ENCODE data around the gene LNX1. TPM values are rescaled to one million over a fixed set of nuclear protein-coding genes. Genes with fewer than 3 reads are reported as not detected.

The LNX1 gene
- total and polyA plus RNA-seq, 2 of the 8 experiments (the other 6 are each of a cell fraction or from before 2014, with no cell fraction given) = 2.7 to 3.8 TPM

GRCh38 chr4:53576676-53577372 is 14.5 kb downstream of the LNX1 start:
- Histone ChIP-seq H3K23ac (ENCODE audit: insufficient read length) (no peak overlapping the region), H3K4me3 (ENCODE audit: extremely low read depth in 1 of 4, insufficient read depth in 2 of 4, low read depth in 3 of 4, low read length in 4 of 4) (no peak overlapping the region), H3K36me3 (ENCODE audit: control insufficient read depth in 2 of 4, insufficient read depth in 4 of 4, low read length in 3 of 4) (no peaks in the 10 kb centered on the region), H3K56ac (replicated peaks; ENCODE audit: insufficient read length, low read depth, low read length) (no peak overlapping the region), H4K5ac (ENCODE audit: insufficient read length, low read depth, low read length) (no peak overlapping the region), H3K27me3 (replicated peaks in 1 of 4; ENCODE audit: control insufficient read depth in 3 of 4, extremely low read depth in 1 of 4, insufficient read depth in 3 of 4, low read length in 3 of 4) (no peaks in the 10 kb centered on the region), H4K20me1 (replicated peaks in 1 of 2; ENCODE audit: control insufficient read depth in 1 of 2, insufficient read depth in 2 of 2, low read length in 2 of 2) (no peaks in the 10 kb centered on the region), H4K91ac (replicated peaks; ENCODE audit: insufficient read length, low read length) (no peak overlapping the region), H2AK5ac (ENCODE audit: low read depth, low read length) (no peak overlapping the region), H2BK12ac (ENCODE audit: low read depth, low read length) (no peak overlapping the region), H3K27ac (ENCODE audit: low read depth, low read length) (no peak overlapping the region), H3K14ac (ENCODE audit: insufficient read length) (no peak overlapping the region), H2BK20ac (ENCODE audit: low read length) (no peak overlapping the region), H3K9me3 (ENCODE audit: insufficient read depth in 2 of 2, low read depth in 1 of 2, low read length in 1 of 2) (no peaks in the 10 kb centered on the region), H3K79me2 (ENCODE audit: control insufficient read depth in 1 of 2, insufficient read depth in 2 of 2, low read length in 2 of 2) (no peaks in the 10 kb centered on the region), H2AFZ (ENCODE audit: low read length) (no peak overlapping the region), H2BK15ac (ENCODE audit: low read length) (no peak overlapping the region), H3K23me2 (ENCODE audit: low read depth, low read length) (no peaks in the 10 kb centered on the region), H2BK5ac (ENCODE audit: low read depth, low read length) (no peak overlapping the region), H3K9ac (replicated peaks in 1 of 4; ENCODE audit: extremely low read depth in 1 of 4, low read depth in 3 of 4, low read length in 3 of 4) (no peak overlapping the region), H3K4me1 (replicated peaks in 1 of 4; ENCODE audit: control insufficient read depth in 3 of 4, insufficient read depth in 4 of 4, low read length in 3 of 4) (peaks cover 0 to 3% (median 0%) of the 10 kb centered on the region in 4 experiments; a peak in 2 of 7 replicates), H4K8ac (ENCODE audit: extremely low read depth, insufficient read depth, low read length) (no peak overlapping the region), H3K79me1 (ENCODE audit: low read depth, low read length) (no peaks in the 10 kb centered on the region), H3K18ac (ENCODE audit: extremely low read depth, low read length) (no peak overlapping the region), H3K4me2 (ENCODE audit: insufficient read depth in 1 of 2, low read depth in 2 of 2, low read length in 2 of 2) (no peak overlapping the region), H3K4ac (replicated peaks; ENCODE audit: insufficient read length, low read depth, low read length) (no peak overlapping the region), H2BK120ac (replicated peaks; ENCODE audit: low read depth, low read length) (no peak overlapping the region)
- CTCF ChIA-PET (ENCODE audit: partially characterized antibody) = interaction anchor here (1.5 kb wide), 1 partner anchor 25 kb away, joined by 6 read pairs; no protein-coding TSS in a partner anchor
- no peak for DNase-seq (ENCODE audit: low read depth in 1 of 2, low spot score in 2 of 2)
- 87% methylated on average over 2 of the region's 2 CpGs; no CpG with 5 or more reads in 1 of the 2 experiments for WGBS, 2 experiments (ENCODE audit: extremely low coverage in 1 of 2, insufficient coverage in 1 of 2, insufficient read length in 1 of 2, insufficient replicate concordance in 2 of 2, low coverage in 1 of 2, low lambda C conversion rate in 2 of 2, missing lambda C conversion rate in 1 of 2)
- no peak for FAIRE-seq
- POLR2A ChIA-PET (ENCODE audit: partially characterized antibody) = no interaction called here
- TF ChIP-seq, protein P1, sequence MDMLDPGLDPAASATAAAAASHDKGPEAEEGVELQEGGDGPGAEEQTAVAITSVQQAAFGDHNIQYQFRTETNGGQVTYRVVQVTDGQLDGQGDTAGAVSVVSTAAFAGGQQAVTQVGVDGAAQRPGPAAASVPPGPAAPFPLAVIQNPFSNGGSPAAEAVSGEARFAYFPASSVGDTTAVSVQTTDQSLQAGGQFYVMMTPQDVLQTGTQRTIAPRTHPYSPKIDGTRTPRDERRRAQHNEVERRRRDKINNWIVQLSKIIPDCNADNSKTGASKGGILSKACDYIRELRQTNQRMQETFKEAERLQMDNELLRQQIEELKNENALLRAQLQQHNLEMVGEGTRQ (IDR thresholded peaks at IDR 0.05; ENCODE audit: low read length) = no peak
- TF ChIP-seq SP4 (IDR thresholded peaks at IDR 0.05; ENCODE audit: low read length) (no peak), KDM4A (IDR thresholded peaks at IDR 0.05; ENCODE audit: low read depth, low read length, severe bottlenecking) (no peak), SAP30 (IDR thresholded peaks at IDR 0.05; ENCODE audit: insufficient read depth, insufficient replicate concordance, low read length) (no peak), BCL11A (IDR thresholded peaks at IDR 0.05; ENCODE audit: low read depth in 2 of 2, low read length in 2 of 2) (no peak), KDM1A (IDR thresholded peaks at IDR 0.05; ENCODE audit: borderline replicate concordance, low read length) (no peak), ZNF274 (IDR thresholded peaks at IDR 0.05; ENCODE audit: borderline replicate concordance, extremely low read depth, low read length) (no peak), PHF8 (conservative IDR thresholded peaks at IDR 0.05; ENCODE audit: low read depth, low read length) (no peak), TBP (IDR thresholded peaks at IDR 0.05; ENCODE audit: low read depth, low read length) (no peak), POLR2AphosphoS5 (IDR thresholded peaks at IDR 0.05; ENCODE audit: low read depth, low read length) (no peak), SP1 (IDR thresholded peaks at IDR 0.05; ENCODE audit: low read depth, low read length) (no peak), JUND (IDR thresholded peaks at IDR 0.05; ENCODE audit: low read length) (no peak), TAF7 (optimal IDR thresholded peaks at IDR 0.05; ENCODE audit: borderline replicate concordance, low read depth, low read length) (no peak)

Data from H1 (cell line).